PC-3 (cell line): ENCODE results near the gene LRFN3. TPM values are rescaled to one million over a fixed set of nuclear protein-coding genes. Genes with fewer than 3 reads are reported as not detected.

ENCODE experiments used
- ATAC-seq: fragments of 200-7000 bp; cut with Tn5 transposase; 2 replicates; pipeline ENCODE4 v1.9.1; 2020; ENCODE audit warnings: mild to moderate bottlenecking, moderate library complexity
- BruUV-seq: library from RNA; stranded (reverse); fragments of 400-500 nt; replicated peaks from 2 replicates; lab custom pipeline; 2021; lab: Mats Ljungman, UMichigan
- CTCF ChIA-PET: fragments of 300-600 bp; sonication (Branson Sonifier 250); formaldehyde crosslinking; loops from one replicate; lab custom pipeline; 2022; ENCODE audit warnings: antibody characterized with exemption; lab: Charles Lee
- POLR2A ChIA-PET: fragments of 300-600 bp; sonication (Branson Sonifier 250); formaldehyde crosslinking; loops from one replicate; lab custom pipeline; 2022; ENCODE audit warnings: antibody characterized with exemption; ENCODE audit not compliant: unreplicated experiment; lab: Charles Lee
- DNase-seq: peaks from one replicate; pipeline ENCODE4 v3.0.0-alpha.2; 2015
- H2AFZ ChIP-seq: fragments of 300-600 bp; sonication (generic); 2 replicates; pipeline ENCODE4 v1.6.0; 2016; ENCODE audit warnings: antibody characterized with exemption, low read length
- H3F3A ChIP-seq: fragments of 300-600 bp; sonication (generic); one replicate; pipeline ENCODE4 v1.6.0; 2017; ENCODE audit warnings: antibody characterized with exemption, low read length, control low read depth, mild to moderate bottlenecking; ENCODE audit not compliant: unreplicated experiment
- H3K27ac ChIP-seq: fragments of 300-600 bp; sonication (generic); 2 replicates; pipeline ENCODE4 v1.5.1; 2016; ENCODE audit warnings: mild to moderate bottlenecking, low read length
- H3K27me3 ChIP-seq: fragments of 300-600 bp; sonication (generic); 2 replicates; pipeline ENCODE4 v1.6.1; 2016; ENCODE audit warnings: low read length, mixed read lengths
- H3K36me3 ChIP-seq: fragments of 300-600 bp; sonication (generic); 2 replicates; pipeline ENCODE4 v1.6.1; 2016; ENCODE audit warnings: low read depth, mixed run types, low read length, mixed read lengths
- H3K4me1 ChIP-seq: fragments of 300-600 bp; sonication (generic); 2 replicates; pipeline ENCODE4 v1.5.1; 2016; ENCODE audit warnings: low read length; ENCODE audit not compliant: insufficient read depth
- H3K4me2 ChIP-seq: fragments of 300-600 bp; sonication (generic); 2 replicates; pipeline ENCODE4 v1.6.0; 2016; ENCODE audit warnings: low read length
- H3K4me3 ChIP-seq: fragments of 300-600 bp; sonication (generic); 2 replicates; pipeline ENCODE4 v1.5.1; 2016; ENCODE audit warnings: mild to moderate bottlenecking, low read length, mixed read lengths
- H3K79me2 ChIP-seq: fragments of 300-600 bp; sonication (generic); 2 replicates; pipeline ENCODE4 v1.6.1; 2017; ENCODE audit warnings: low read length, mixed read lengths
- H3K9ac ChIP-seq: fragments of 300-600 bp; sonication (generic); 2 replicates; pipeline ENCODE4 v1.6.0; 2016; ENCODE audit warnings: mild to moderate bottlenecking, low read length
- H3K9me2 ChIP-seq: fragments of 300-600 bp; sonication (generic); replicated peaks from 2 replicates; pipeline ENCODE4 v1.6.1; 2016; ENCODE audit warnings: mixed run types, low read length, mixed read lengths
- H3K9me3 ChIP-seq: fragments of 300-600 bp; sonication (generic); 2 replicates; pipeline ENCODE4 v1.6.1; 2016; ENCODE audit warnings: low read length, mixed read lengths
- H4K20me1 ChIP-seq: fragments of 300-600 bp; sonication (generic); 2 replicates; pipeline ENCODE4 v1.6.1; 2016; ENCODE audit warnings: low read length, mixed read lengths
- CTCF ChIP-seq: fragments of 300-600 bp; sonication (generic); conservative IDR thresholded peaks from 2 replicates; pipeline ENCODE4 v1.5.1; 2017; ENCODE audit warnings: antibody characterized with exemption, low read depth, mild to moderate bottlenecking, low read length
- EZH2 ChIP-seq: fragments of 300-600 bp; sonication (generic); IDR thresholded peaks from one replicate; pipeline ENCODE4 v1.6.1; 2017; ENCODE audit warnings: antibody characterized with exemption, mild to moderate bottlenecking, low read length; ENCODE audit not compliant: unreplicated experiment
- EZH2phosphoT487 ChIP-seq: fragments of 300-600 bp; sonication (generic); IDR thresholded peaks from 2 replicates; pipeline ENCODE4 v1.6.1; 2018; ENCODE audit warnings: mild to moderate bottlenecking, antibody characterized with exemption, low read length, borderline replicate concordance
- intact Hi-C: fragments of 100-400 bp; cut with micrococcal nuclease; formaldehyde crosslinking; loops from 2 replicates; pipeline ENCODE4 v1.9.0; 2023
- total RNA-seq: library from RNA; depleted of rRNA; stranded (reverse); fragments of >200 nt; gene quantifications from 2 replicates; pipeline ENCODE4 v1.2.3, GENCODE V29; 2014

LRFN3 gene
- total RNA-seq, 1 experiment from 2014 or later, result 4.1 TPM

GRCh38 chr19:35988824-35989223 is 52.6 kb downstream of the LRFN3 start:
- intact Hi-C loops, result no loop called here

GRCh38 chr19:35990156-35990555 is 54.0 kb downstream of the LRFN3 start:
- H3K79me2 ChIP-seq, result peaks cover 1% of the 10 kb centered on the region; the same call in 1 of the 2 replicates
- ATAC-seq, result no peak
- H3K4me2 ChIP-seq, result no peak overlapping the region
- H4K20me1 ChIP-seq, result no peaks in the 10 kb centered on the region
- no peaks in the 10 kb centered on the region for H3K27me3 ChIP-seq
- H3K9me3 ChIP-seq, result no peaks in the 10 kb centered on the region
- TF ChIP-seq EZH2 (no peak), CTCF (no peak), EZH2phosphoT487 (no peak)
- no peaks in the 10 kb centered on the region for H3K9me2 ChIP-seq
- H3K4me3 ChIP-seq, result no peak overlapping the region
- POLR2A ChIA-PET, result no interaction called here
- no peak overlapping the region for H2AFZ ChIP-seq
- no peak overlapping the region for H3K27ac ChIP-seq
- no peak for DNase-seq
- CTCF ChIA-PET, result no interaction called here
- no peaks in the 10 kb centered on the region for H3K4me1 ChIP-seq
- H3K36me3 ChIP-seq, result no peaks in the 10 kb centered on the region
- H3K9ac ChIP-seq, result no peak overlapping the region
- intact Hi-C loops, result no loop called here
- H3F3A ChIP-seq, result no peaks in the 10 kb centered on the region
- no TSS peak for BruUV-seq

More at GRCh38 chr19:35988824-35989223, 52.6 kb downstream of the LRFN3 start:
- POLR2A ChIA-PET, result no interaction called here
- Histone ChIP-seq H3K4me1 (no peaks in the 10 kb centered on the region), H3K79me2 (no peaks in the 10 kb centered on the region), H3K9me2 (no peaks in the 10 kb centered on the region), H3K36me3 (no peaks in the 10 kb centered on the region), H3K9me3 (no peaks in the 10 kb centered on the region), H4K20me1 (no peaks in the 10 kb centered on the region), H3K27me3 (no peaks in the 10 kb centered on the region), H3K27ac (no peak overlapping the region), H3F3A (no peaks in the 10 kb centered on the region), H3K9ac (no peak overlapping the region), H2AFZ (no peak overlapping the region), H3K4me2 (no peak overlapping the region), H3K4me3 (no peak overlapping the region)
- ATAC-seq (no peak), DNase-seq (no peak)
- no TSS peak for BruUV-seq
- CTCF ChIA-PET, result interaction anchor here (0.7 kb wide), 1 partner anchor 81 kb away, joined by 3 read pairs; no protein-coding TSS in a partner anchor
- TF ChIP-seq CTCF (no peak), EZH2 (no peak), EZH2phosphoT487 (no peak)

- H3F3A ChIP-seq, result no peaks in the 10 kb centered on the region
- ChIA-PET POLR2A (no interaction called here), CTCF (no interaction called here)
- H3K79me2 ChIP-seq, result peaks cover 10% of the 10 kb centered on the region
- no peak overlapping the region for H3K4me2 ChIP-seq
- TF ChIP-seq EZH2phosphoT487 (no peak), EZH2 (no peak), CTCF (no peak)
- no peak overlapping the region for H3K9ac ChIP-seq
- H2AFZ ChIP-seq, result no peak overlapping the region
- H3K36me3 ChIP-seq, result no peaks in the 10 kb centered on the region
- no peak for DNase-seq
- no peak overlapping the region for H3K4me3 ChIP-seq
- no peak for ATAC-seq
- H3K4me1 ChIP-seq, result no peaks in the 10 kb centered on the region
- H3K27me3 ChIP-seq, result no peaks in the 10 kb centered on the region
- no peak overlapping the region for H3K27ac ChIP-seq
- no peaks in the 10 kb centered on the region for H3K9me2 ChIP-seq
- no peaks in the 10 kb centered on the region for H3K9me3 ChIP-seq
- intact Hi-C loops, result no loop called here
- no peaks in the 10 kb centered on the region for H4K20me1 ChIP-seq
- no TSS peak for BruUV-seq
Measured at GRCh38 chr19:35990771-35991730, 54.9 kb downstream of the LRFN3 start.
